GM12878 (cell line): ENCODE results near the gene MPC1.

ENCODE experiments used
- BCL11A ChIP-seq: IDR thresholded peaks from 2 replicates; pipeline ENCODE4 v1.6.1; 2011; ENCODE audit warnings: low read depth, low read length
- EZH2 ChIP-seq: IDR thresholded peaks from 2 replicates; pipeline ENCODE4 v1.6.1; 2012; ENCODE audit warnings: low read depth, mild to moderate bottlenecking, control low read depth, inconsistent platforms, low read length, borderline replicate concordance; ENCODE audit not compliant: control insufficient read depth
- TF ChIP-seq, protein P1 (sequence below): IDR thresholded peaks from 2 replicates; pipeline ENCODE4 v1.6.1; 2012; ENCODE audit warnings: low read depth, low read length, improper control_type of control experiment

DNA sequence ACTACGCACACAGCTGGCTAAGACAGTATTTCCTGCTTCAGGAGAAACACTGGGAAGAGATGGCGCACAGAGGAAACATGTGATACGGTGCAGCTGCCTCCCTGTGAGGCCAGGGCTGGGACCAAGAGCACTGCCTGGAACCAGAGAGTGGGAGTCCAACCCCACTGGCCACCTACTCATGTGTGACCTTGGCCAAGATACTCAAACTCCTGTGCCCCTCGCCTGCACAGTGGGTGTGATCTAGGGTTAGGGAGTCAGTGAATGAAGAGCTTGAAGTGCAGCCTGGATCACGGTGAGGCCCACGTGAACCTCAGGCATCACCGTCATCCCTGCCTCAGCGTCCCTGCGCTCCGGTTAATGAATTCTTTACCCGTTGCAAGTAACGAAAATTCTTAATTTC is 41.7 kb upstream of the MPC1 start:
- no peak for TF ChIP-seq EZH2
- no peak for TF ChIP-seq BCL11A
- TF ChIP-seq, protein P1, sequence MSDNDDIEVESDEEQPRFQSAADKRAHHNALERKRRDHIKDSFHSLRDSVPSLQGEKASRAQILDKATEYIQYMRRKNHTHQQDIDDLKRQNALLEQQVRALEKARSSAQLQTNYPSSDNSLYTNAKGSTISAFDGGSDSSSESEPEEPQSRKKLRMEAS = no peak
